SK-N-SH treated with all-trans-retinoic acid at 6 μM for 48 hours (cell line): ENCODE data around the gene BLM.

ENCODE experiments used
- ATAC-seq: fragments of 200-7000 bp; cut with Tn5 transposase; 3 replicates; pipeline ENCODE4 v1.9.1; 2020; ENCODE audit warnings: mild to moderate bottlenecking, moderate library complexity
- ARNTL ChIP-seq: fragments of 450-650 bp; formaldehyde crosslinking; IDR thresholded peaks from 2 replicates; pipeline ENCODE4 v1.5.0; 2020; ENCODE audit warnings: low read depth, mild to moderate bottlenecking, moderate library complexity, borderline replicate concordance
- BACH2 ChIP-seq: fragments of 250-450 bp; sonication (Bioruptor Pico); IDR thresholded peaks from 2 replicates; pipeline ENCODE4 v1.9.0; 2021; ENCODE audit warnings: mild to moderate bottlenecking, borderline replicate concordance
- CSDC2 ChIP-seq: fragments of 250-450 bp; sonication (Bioruptor Pico); IDR thresholded peaks from 2 replicates; pipeline ENCODE4 v1.5.0; 2020; ENCODE audit warnings: mild to moderate bottlenecking, moderate library complexity
- ESRRG ChIP-seq: fragments of 250-450 bp; sonication (Bioruptor Pico); IDR thresholded peaks from 2 replicates; pipeline ENCODE4 v1.6.1; 2021; ENCODE audit warnings: mild to moderate bottlenecking
- ISL1 ChIP-seq: fragments of 250-450 bp; sonication (Bioruptor Pico); IDR thresholded peaks from 2 replicates; pipeline ENCODE4 v2.1.2; 2022; ENCODE audit warnings: mild to moderate bottlenecking, moderate library complexity
- OSR1 ChIP-seq: fragments of 250-450 bp; sonication (Bioruptor Pico); IDR thresholded peaks from 2 replicates; pipeline ENCODE4 v1.8.0; 2022; ENCODE audit warnings: moderate library complexity, mild to moderate bottlenecking, inconsistent platforms
- PPARA ChIP-seq: fragments of 250-450 bp; sonication (Bioruptor Pico); IDR thresholded peaks from 2 replicates; pipeline ENCODE4 v1.5.0; 2020; ENCODE audit warnings: mild to moderate bottlenecking, borderline replicate concordance
- RARB ChIP-seq: fragments of 250-450 bp; sonication (Bioruptor Pico); IDR thresholded peaks from 2 replicates; pipeline ENCODE4 v1.8.0; 2021; ENCODE audit warnings: mild to moderate bottlenecking, moderate library complexity
- TCF4 ChIP-seq: fragments of 250-450 bp; sonication (Bioruptor Pico); IDR thresholded peaks from 2 replicates; pipeline ENCODE4 v1.8.0; 2021; ENCODE audit warnings: mild to moderate bottlenecking, moderate library complexity, borderline replicate concordance
- TOX ChIP-seq: fragments of 250-450 bp; sonication (Bioruptor Pico); IDR thresholded peaks from 2 replicates; pipeline ENCODE4 v1.8.0; 2021; ENCODE audit warnings: mild to moderate bottlenecking, moderate library complexity, borderline replicate concordance
- ZFP3 ChIP-seq: fragments of 250-450 bp; sonication (Bioruptor Pico); IDR thresholded peaks from 2 replicates; pipeline ENCODE4 v1.5.0; 2020; ENCODE audit warnings: mild to moderate bottlenecking, moderate library complexity
- ZFP30 ChIP-seq: fragments of 450-650 bp; formaldehyde crosslinking; IDR thresholded peaks from 2 replicates; pipeline ENCODE4 v1.5.0; 2022; ENCODE audit warnings: mild to moderate bottlenecking, moderate library complexity
- ZNF565 ChIP-seq: fragments of 450-650 bp; formaldehyde crosslinking; conservative IDR thresholded peaks from 2 replicates; pipeline ENCODE4 v1.5.0; 2020; ENCODE audit warnings: low read depth, mild to moderate bottlenecking, moderate library complexity
- ZNF70 ChIP-seq: fragments of 450-650 bp; formaldehyde crosslinking; IDR thresholded peaks from 2 replicates; pipeline ENCODE4 v1.5.0; 2020; ENCODE audit warnings: mild to moderate bottlenecking, moderate library complexity
- ZNF8 ChIP-seq: fragments of 450-650 bp; formaldehyde crosslinking; IDR thresholded peaks from 2 replicates; pipeline ENCODE4 v1.5.0; 2020; ENCODE audit warnings: mild to moderate bottlenecking, moderate library complexity
- TF ChIP-seq, protein P1 (sequence below): fragments of 250-450 bp; sonication (Bioruptor Pico); IDR thresholded peaks from 2 replicates; pipeline ENCODE4 v1.5.0; 2020; ENCODE audit warnings: mild to moderate bottlenecking, moderate library complexity
- TF ChIP-seq, protein P2 (sequence below): fragments of 250-450 bp; sonication (Bioruptor Pico); IDR thresholded peaks from 2 replicates; pipeline ENCODE4 v1.8.0; 2020; ENCODE audit warnings: mild to moderate bottlenecking, moderate library complexity, borderline replicate concordance
- TF ChIP-seq, protein P3 (sequence below): fragments of 250-450 bp; sonication (Bioruptor Pico); IDR thresholded peaks from 2 replicates; pipeline ENCODE4 v1.5.1; 2021; ENCODE audit warnings: mild to moderate bottlenecking, moderate library complexity
- TF ChIP-seq, protein P4 (sequence below): fragments of 250-450 bp; sonication (Bioruptor Pico); IDR thresholded peaks from 2 replicates; pipeline ENCODE4 v1.5.1; 2020; ENCODE audit warnings: low read depth, mild to moderate bottlenecking, moderate library complexity

The BLM gene

DNA sequence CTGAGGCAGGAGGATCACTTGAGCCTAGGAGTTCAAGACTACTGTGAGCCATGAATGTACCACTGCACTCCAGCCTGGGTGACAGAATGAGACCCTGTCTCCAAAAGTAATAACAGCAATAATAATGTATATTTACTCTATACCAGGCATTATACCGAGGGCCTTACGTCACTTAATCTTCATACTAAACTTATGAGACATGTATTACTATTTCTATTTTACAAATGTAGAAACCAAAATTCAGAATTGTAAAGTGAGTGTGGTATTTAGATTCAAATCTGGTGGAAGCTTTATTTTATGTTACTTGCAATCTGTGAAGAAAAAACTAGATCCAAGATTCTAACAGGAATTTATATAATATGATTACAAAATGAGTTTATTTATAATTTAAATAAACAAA, 9.7 kb upstream of the BLM start:
- ATAC-seq, result no peak
- TF ChIP-seq, protein P1, sequence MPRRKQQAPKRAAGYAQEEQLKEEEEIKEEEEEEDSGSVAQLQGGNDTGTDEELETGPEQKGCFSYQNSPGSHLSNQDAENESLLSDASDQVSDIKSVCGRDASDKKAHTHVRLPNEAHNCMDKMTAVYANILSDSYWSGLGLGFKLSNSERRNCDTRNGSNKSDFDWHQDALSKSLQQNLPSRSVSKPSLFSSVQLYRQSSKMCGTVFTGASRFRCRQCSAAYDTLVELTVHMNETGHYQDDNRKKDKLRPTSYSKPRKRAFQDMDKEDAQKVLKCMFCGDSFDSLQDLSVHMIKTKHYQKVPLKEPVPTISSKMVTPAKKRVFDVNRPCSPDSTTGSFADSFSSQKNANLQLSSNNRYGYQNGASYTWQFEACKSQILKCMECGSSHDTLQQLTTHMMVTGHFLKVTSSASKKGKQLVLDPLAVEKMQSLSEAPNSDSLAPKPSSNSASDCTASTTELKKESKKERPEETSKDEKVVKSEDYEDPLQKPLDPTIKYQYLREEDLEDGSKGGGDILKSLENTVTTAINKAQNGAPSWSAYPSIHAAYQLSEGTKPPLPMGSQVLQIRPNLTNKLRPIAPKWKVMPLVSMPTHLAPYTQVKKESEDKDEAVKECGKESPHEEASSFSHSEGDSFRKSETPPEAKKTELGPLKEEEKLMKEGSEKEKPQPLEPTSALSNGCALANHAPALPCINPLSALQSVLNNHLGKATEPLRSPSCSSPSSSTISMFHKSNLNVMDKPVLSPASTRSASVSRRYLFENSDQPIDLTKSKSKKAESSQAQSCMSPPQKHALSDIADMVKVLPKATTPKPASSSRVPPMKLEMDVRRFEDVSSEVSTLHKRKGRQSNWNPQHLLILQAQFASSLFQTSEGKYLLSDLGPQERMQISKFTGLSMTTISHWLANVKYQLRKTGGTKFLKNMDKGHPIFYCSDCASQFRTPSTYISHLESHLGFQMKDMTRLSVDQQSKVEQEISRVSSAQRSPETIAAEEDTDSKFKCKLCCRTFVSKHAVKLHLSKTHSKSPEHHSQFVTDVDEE (CRISPR knock-in tag), result no peak
- TF ChIP-seq ZNF8 (CRISPR knock-in tag) (no peak), TCF4 (CRISPR knock-in tag) (no peak), ZNF70 (CRISPR knock-in tag) (no peak)
- TF ChIP-seq, protein P2, sequence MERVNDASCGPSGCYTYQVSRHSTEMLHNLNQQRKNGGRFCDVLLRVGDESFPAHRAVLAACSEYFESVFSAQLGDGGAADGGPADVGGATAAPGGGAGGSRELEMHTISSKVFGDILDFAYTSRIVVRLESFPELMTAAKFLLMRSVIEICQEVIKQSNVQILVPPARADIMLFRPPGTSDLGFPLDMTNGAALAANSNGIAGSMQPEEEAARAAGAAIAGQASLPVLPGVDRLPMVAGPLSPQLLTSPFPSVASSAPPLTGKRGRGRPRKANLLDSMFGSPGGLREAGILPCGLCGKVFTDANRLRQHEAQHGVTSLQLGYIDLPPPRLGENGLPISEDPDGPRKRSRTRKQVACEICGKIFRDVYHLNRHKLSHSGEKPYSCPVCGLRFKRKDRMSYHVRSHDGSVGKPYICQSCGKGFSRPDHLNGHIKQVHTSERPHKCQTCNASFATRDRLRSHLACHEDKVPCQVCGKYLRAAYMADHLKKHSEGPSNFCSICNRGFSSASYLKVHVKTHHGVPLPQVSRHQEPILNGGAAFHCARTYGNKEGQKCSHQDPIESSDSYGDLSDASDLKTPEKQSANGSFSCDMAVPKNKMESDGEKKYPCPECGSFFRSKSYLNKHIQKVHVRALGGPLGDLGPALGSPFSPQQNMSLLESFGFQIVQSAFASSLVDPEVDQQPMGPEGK (CRISPR knock-in tag), result no peak

DNA sequence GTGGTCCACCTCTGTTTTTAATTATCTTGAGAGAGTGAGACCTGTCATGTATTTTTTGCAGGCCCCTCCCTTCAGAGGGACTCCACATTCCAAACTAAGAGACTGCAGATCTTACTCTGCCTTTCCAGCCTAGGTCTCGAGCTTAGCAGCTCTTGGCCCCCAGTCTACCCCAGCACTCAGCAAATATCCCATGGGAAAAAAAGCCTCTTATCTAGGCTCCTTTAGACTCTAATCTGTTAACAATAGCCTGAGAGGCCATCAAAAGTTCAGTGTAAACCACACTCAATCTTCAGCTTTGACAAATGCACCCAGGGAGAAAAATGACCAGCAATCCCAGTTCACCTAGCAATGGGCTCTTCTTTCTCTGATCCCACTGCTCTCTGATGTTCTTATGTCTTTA, 8.6 kb upstream of the BLM start:
- TF ChIP-seq TOX (CRISPR knock-in tag), result no peak
- TF ChIP-seq, protein P3, sequence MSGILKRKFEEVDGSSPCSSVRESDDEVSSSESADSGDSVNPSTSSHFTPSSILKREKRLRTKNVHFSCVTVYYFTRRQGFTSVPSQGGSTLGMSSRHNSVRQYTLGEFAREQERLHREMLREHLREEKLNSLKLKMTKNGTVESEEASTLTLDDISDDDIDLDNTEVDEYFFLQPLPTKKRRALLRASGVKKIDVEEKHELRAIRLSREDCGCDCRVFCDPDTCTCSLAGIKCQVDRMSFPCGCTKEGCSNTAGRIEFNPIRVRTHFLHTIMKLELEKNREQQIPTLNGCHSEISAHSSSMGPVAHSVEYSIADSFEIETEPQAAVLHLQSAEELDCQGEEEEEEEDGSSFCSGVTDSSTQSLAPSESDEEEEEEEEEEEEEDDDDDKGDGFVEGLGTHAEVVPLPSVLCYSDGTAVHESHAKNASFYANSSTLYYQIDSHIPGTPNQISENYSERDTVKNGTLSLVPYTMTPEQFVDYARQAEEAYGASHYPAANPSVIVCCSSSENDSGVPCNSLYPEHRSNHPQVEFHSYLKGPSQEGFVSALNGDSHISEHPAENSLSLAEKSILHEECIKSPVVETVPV (CRISPR knock-in tag), result no peak
- TF ChIP-seq, protein P1 (CRISPR knock-in tag), result no peak
- no peak for TF ChIP-seq ZFP3 (CRISPR knock-in tag)
- no peak for ATAC-seq

DNA sequence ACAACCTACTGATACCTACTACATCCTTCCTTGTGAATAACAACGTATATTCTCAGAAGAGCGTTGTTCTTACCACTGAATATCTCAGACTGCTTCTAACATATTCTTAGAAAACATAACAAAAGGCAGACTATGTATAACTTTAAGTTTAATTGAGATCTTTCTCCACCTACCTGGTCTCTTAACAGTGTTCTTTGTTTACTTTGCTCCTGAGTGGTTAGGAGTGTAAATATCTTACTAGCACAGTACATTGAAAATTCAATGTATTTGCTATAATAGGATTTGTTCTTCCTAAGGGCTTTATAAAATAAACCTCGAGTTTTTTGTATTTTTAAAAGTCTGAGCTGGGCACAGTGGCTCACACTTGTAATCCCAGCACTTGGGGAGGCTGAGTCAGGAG, 7.9 kb upstream of the BLM start:
- no peak for ATAC-seq
- TF ChIP-seq BACH2 (CRISPR knock-in tag), result no peak
- no peak for TF ChIP-seq ISL1 (CRISPR knock-in tag)
- TF ChIP-seq, protein P4, sequence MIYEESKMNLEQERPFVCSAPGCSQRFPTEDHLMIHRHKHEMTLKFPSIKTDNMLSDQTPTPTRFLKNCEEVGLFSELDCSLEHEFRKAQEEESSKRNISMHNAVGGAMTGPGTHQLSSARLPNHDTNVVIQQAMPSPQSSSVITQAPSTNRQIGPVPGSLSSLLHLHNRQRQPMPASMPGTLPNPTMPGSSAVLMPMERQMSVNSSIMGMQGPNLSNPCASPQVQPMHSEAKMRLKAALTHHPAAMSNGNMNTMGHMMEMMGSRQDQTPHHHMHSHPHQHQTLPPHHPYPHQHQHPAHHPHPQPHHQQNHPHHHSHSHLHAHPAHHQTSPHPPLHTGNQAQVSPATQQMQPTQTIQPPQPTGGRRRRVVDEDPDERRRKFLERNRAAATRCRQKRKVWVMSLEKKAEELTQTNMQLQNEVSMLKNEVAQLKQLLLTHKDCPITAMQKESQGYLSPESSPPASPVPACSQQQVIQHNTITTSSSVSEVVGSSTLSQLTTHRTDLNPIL (CRISPR knock-in tag), result no peak
- no peak for TF ChIP-seq ZNF565 (CRISPR knock-in tag)
- no peak for TF ChIP-seq TCF4 (CRISPR knock-in tag)
- no peak for TF ChIP-seq ZNF70 (CRISPR knock-in tag)
- TF ChIP-seq PPARA (CRISPR knock-in tag), result no peak
- TF ChIP-seq OSR1 (CRISPR knock-in tag), result no peak
- TF ChIP-seq TOX (CRISPR knock-in tag), result no peak
- TF ChIP-seq RARB (CRISPR knock-in tag), result no peak
- no peak for TF ChIP-seq ZNF8 (CRISPR knock-in tag)
- TF ChIP-seq, protein P2 (CRISPR knock-in tag), result no peak
- TF ChIP-seq ZFP30, result no peak
- no peak for TF ChIP-seq ESRRG (CRISPR knock-in tag)
- no peak for TF ChIP-seq ARNTL
- no peak for TF ChIP-seq CSDC2 (CRISPR knock-in tag)
